ENCODE results near the gene GFAP. TPM values are rescaled to one million over a fixed set of nuclear protein-coding genes. Genes with fewer than 3 reads are reported as not detected.

GFAP gene
- total and polyA plus RNA-seq, 3 experiments from 2014 or later, result not detected

GRCh38 chr17:44859701-44860100, 55.6 kb downstream of the GFAP start:
- Mint-ChIP-seq H3K36me3 (peaks cover 0 to 92% (median 29%) of the 10 kb centered on the region in 3 donors), H3K27ac (peak overlapping the region in 1 of 8 donors; percentile 42), H3K4me3 (no peak overlapping the region), H3K9me3 (no peaks in the 10 kb centered on the region), H3K27me3 (no peaks in the 10 kb centered on the region), H3K4me1 (no peaks in the 10 kb centered on the region)
- no peak overlapping the region for H3K4me3 ChIP-seq (ENCODE audit: low read length)
- H3K9me3 ChIP-seq (ENCODE audit: low read length), result no peaks in the 10 kb centered on the region
- DNase-seq, result no peak
- H3K27ac ChIP-seq (ENCODE audit: low read depth, low read length), result no peak overlapping the region
- ChIA-PET CTCF (interaction anchor here (1.3 kb wide), 1 partner anchor 85 kb away, joined by 3 read pairs; no protein-coding TSS in a partner anchor), POLR2A (no interaction called here)
- H3K27me3 ChIP-seq (ENCODE audit: insufficient read depth, low read length, poor library complexity, severe bottlenecking), result no peaks in the 10 kb centered on the region
- peaks cover 79% of the 10 kb centered on the region for H3K36me3 ChIP-seq (ENCODE audit: insufficient read depth, low read length)
- no peaks in the 10 kb centered on the region for H3K4me1 ChIP-seq (ENCODE audit: insufficient read depth, low read length)

- Histone ChIP-seq H3K27me3 (ENCODE audit: insufficient read depth, low read length, poor library complexity, severe bottlenecking) (no peaks in the 10 kb centered on the region), H3K27ac (ENCODE audit: low read depth, low read length) (no peak overlapping the region), H3K4me1 (ENCODE audit: insufficient read depth, low read length) (no peaks in the 10 kb centered on the region), H3K9me3 (ENCODE audit: low read length) (no peaks in the 10 kb centered on the region), H3K4me3 (ENCODE audit: low read length) (no peak overlapping the region), H3K36me3 (ENCODE audit: insufficient read depth, low read length) (peaks cover 65% of the 10 kb centered on the region)
- peak overlapping the region in 1 of 7 donors; percentile 23 for H3K4me3 Mint-ChIP-seq
- no peak for DNase-seq
- H3K27ac Mint-ChIP-seq, result no peak overlapping the region
- no peaks in the 10 kb centered on the region for H3K9me3 Mint-ChIP-seq
- CTCF ChIA-PET, result interaction anchor here (0.5 to 1.3 kb wide), 3 partner anchors 10 to 343 kb away, joined by 3 to 6 read pairs (median 4); no protein-coding TSS in a partner anchor
- H3K4me1 Mint-ChIP-seq, result no peaks in the 10 kb centered on the region
- H3K27me3 Mint-ChIP-seq, result no peaks in the 10 kb centered on the region
- peaks cover 0 to 88% (median 35%) of the 10 kb centered on the region in 3 donors for H3K36me3 Mint-ChIP-seq
- POLR2A ChIA-PET, result no interaction called here
Measured at GRCh38 chr17:44854192-44854591, 61.1 kb downstream of the GFAP start.

Other genes with a start within 250 kb of the GFAP start
- gene CCDC43, start 225.7 kb downstream of the GFAP start, total RNA-seq, result 10 to 100 TPM; 30.6 to 30.9 TPM
- 13.0 TPM for gene CCDC43, start 225.7 kb downstream of the GFAP start, polyA plus RNA-seq
- gene DBF4B, start 206.8 kb downstream of the GFAP start, total RNA-seq, result 10 to 100 TPM; 15.2 to 16.1 TPM
- 0.75 TPM for gene DBF4B, start 206.8 kb downstream of the GFAP start, polyA plus RNA-seq
- under 1 TPM; 0.35 to 0.71 TPM for gene ADAM11, start 156.5 kb downstream of the GFAP start, total RNA-seq
- gene ADAM11, start 156.5 kb downstream of the GFAP start, polyA plus RNA-seq, result not detected
- 10 to 100 TPM in 1 of 2 experiments, 1 to 10 TPM in 1; 9.4 to 10.2 TPM for gene GJC1, start 85.2 kb downstream of the GFAP start, total RNA-seq
- not detected for gene GJC1, start 85.2 kb downstream of the GFAP start, polyA plus RNA-seq
- not detected for gene HIGD1B, start 67.6 kb downstream of the GFAP start, total RNA-seq
- 0.56 TPM for gene HIGD1B, start 67.6 kb downstream of the GFAP start, polyA plus RNA-seq
- gene EFTUD2, start 16.1 kb downstream of the GFAP start, total RNA-seq, result 100 to 1,000 TPM; 229 to 241 TPM
- 77.6 TPM for gene EFTUD2, start 16.1 kb downstream of the GFAP start, polyA plus RNA-seq
- gene KIF18B, start 32.3 kb upstream of the GFAP start, total RNA-seq, result 10 to 100 TPM; 27.1 to 28.3 TPM
- gene KIF18B, start 32.3 kb upstream of the GFAP start, polyA plus RNA-seq, result 0.10 TPM
- not detected for gene C1QL1, start 52.8 kb upstream of the GFAP start, total RNA-seq
- not detected for gene C1QL1, start 52.8 kb upstream of the GFAP start, polyA plus RNA-seq
- gene DCAKD, start 136.1 kb upstream of the GFAP start, total RNA-seq, result 10 to 100 TPM; 31.3 to 32.5 TPM
- gene DCAKD, start 136.1 kb upstream of the GFAP start, polyA plus RNA-seq, result 17.6 TPM
- 100 to 1,000 TPM; 189 to 198 TPM for gene NMT1, start 145.8 kb upstream of the GFAP start, total RNA-seq
- gene NMT1, start 145.8 kb upstream of the GFAP start, polyA plus RNA-seq, result 82.0 TPM
- 1 to 10 TPM; 5.5 to 7.2 TPM for gene PLCD3, start 217.0 kb upstream of the GFAP start, total RNA-seq
- gene PLCD3, start 217.0 kb upstream of the GFAP start, polyA plus RNA-seq, result 1.1 TPM
- 1 to 10 TPM; 8.8 to 9.7 TPM for gene ACBD4, start 220.2 kb upstream of the GFAP start, total RNA-seq
- 15.0 TPM for gene ACBD4, start 220.2 kb upstream of the GFAP start, polyA plus RNA-seq
- 10 to 100 TPM; 48.3 to 51.1 TPM for gene HEXIM1, start 233.0 kb upstream of the GFAP start, total RNA-seq
- 5.6 TPM for gene HEXIM1, start 233.0 kb upstream of the GFAP start, polyA plus RNA-seq
- 1 to 10 TPM; 7.7 to 9.3 TPM for gene HEXIM2, start 246.4 kb upstream of the GFAP start, total RNA-seq
- gene HEXIM2, start 246.4 kb upstream of the GFAP start, polyA plus RNA-seq, result 4.0 TPM